Measurements from ENCODE around the gene PRR35. TPM values are rescaled to one million over a fixed set of nuclear protein-coding genes. Genes with fewer than 3 reads are reported as not detected.

PRR35 gene
- total and polyA plus RNA-seq, 2 of the 4 experiments (the other 2 are of a cell fraction), result not detected

GRCh38 chr16:586645-587590, 26.7 kb downstream of the PRR35 start:
- Histone ChIP-seq H4K5ac (ENCODE audit: low read depth, low read length) (no peak overlapping the region), H3K23ac (ENCODE audit: low read depth, low read length) (peak overlapping the region; percentile 75; the same call in 1 of the 2 replicates), H3K9ac (ENCODE audit: low read depth, low read length) (no peak overlapping the region), H3K18ac (ENCODE audit: low read depth, low read length) (no peak overlapping the region), H4K20me1 (ENCODE audit: insufficient read depth, low read length) (peaks cover 20% of the 10 kb centered on the region), H3K27me3 (ENCODE audit: control insufficient read depth, insufficient read depth, low read length) (no peaks in the 10 kb centered on the region), H3K4me1 (ENCODE audit: control insufficient read depth, insufficient read depth, low read length) (peaks cover 18% of the 10 kb centered on the region), H3K79me1 (ENCODE audit: low read depth in 1 of 2, low read length in 2 of 2) (peaks cover 19 to 45% of the 10 kb centered on the region in 2 experiments; a peak in 3 of 4 replicates), H2BK120ac (ENCODE audit: low read depth, low read length) (no peak overlapping the region), H3K4ac (ENCODE audit: low read depth, low read length) (peak overlapping the region; percentile 40; the same call in 1 of the 2 replicates), H2BK20ac (ENCODE audit: low read depth, low read length) (no peak overlapping the region), H2AFZ (replicated peaks; ENCODE audit: low read length, poor library complexity) (peak overlapping the region; percentile 70), H4K91ac (ENCODE audit: insufficient read depth, low read depth, low read length) (no peak overlapping the region), H3K4me2 (ENCODE audit: low read depth, low read length) (no peak overlapping the region), H2AK9ac (replicated peaks; ENCODE audit: low read depth, low read length, poor library complexity) (peak overlapping the region; percentile 93), H3K14ac (replicated peaks; ENCODE audit: low read depth, low read length) (no peak overlapping the region), H2AK5ac (ENCODE audit: low read depth, low read length) (peak overlapping the region; percentile 40; the same call in 1 of the 2 replicates), H2BK15ac (ENCODE audit: low read depth, low read length) (no peak overlapping the region), H3K9me3 (ENCODE audit: control insufficient read depth, insufficient read depth, low read length) (no peaks in the 10 kb centered on the region), H3K9me1 (ENCODE audit: insufficient read depth, low read length) (peaks cover 17% of the 10 kb centered on the region; the same call in 1 of the 2 replicates), H4K8ac (ENCODE audit: low read depth in 2 of 2, low read length in 2 of 2) (peak overlapping the region in 1 of 2 experiments; percentile 21; a peak in 1 of 4 replicates), H2BK5ac (ENCODE audit: low read depth, low read length, poor library complexity, severe bottlenecking) (no peak overlapping the region), H3K27ac (ENCODE audit: insufficient read depth, low read length) (no peak overlapping the region), H3K4me3 (ENCODE audit: insufficient read depth, low read depth, low read length) (no peak overlapping the region), H3K36me3 (ENCODE audit: control insufficient read depth, insufficient read depth, low read length) (peaks cover 2% of the 10 kb centered on the region; the same call in 1 of the 2 replicates), H3K56ac (ENCODE audit: extremely low read depth, insufficient read depth, low read length) (no peak overlapping the region)
- WGBS, 2 experiments (ENCODE audit: extremely low coverage in 2 of 2, insufficient read length in 1 of 2), result 88% methylated on average over 3 of the region's 14 CpGs; no CpG with 5 or more reads in 1 of the 2 experiments
- ChIA-PET CTCF (no interaction called here), POLR2A (ENCODE audit: unreplicated experiment) (no interaction called here)
- in situ Hi-C loops (cut with MboI; ENCODE audit: low sequenced_read_pairs) (no loop called here), dilution Hi-C loops (cut with HindIII; ENCODE audit: low sequenced_read_pairs, unreplicated experiment) (no loop called here), intact Hi-C loops (cut with micrococcal nuclease) (no loop called here)
- ATAC-seq (ENCODE audit: low read depth), result no peak
- BruUV-seq (replicated peaks), result no TSS peak
- no peak for DNase-seq
- TF ChIP-seq RCOR1 (IDR thresholded peaks at IDR 0.05; ENCODE audit: insufficient replicate concordance, low read length) (no peak), CEBPB (IDR thresholded peaks at IDR 0.05; ENCODE audit: low read depth, low read length) (no peak), CHD1 (IDR thresholded peaks at IDR 0.05; ENCODE audit: low read depth, low read length) (no peak), POLR2A (IDR thresholded peaks at IDR 0.05; ENCODE audit: low read depth, low read length) (no peak; the same call in 1 of the 2 replicates), NFE2L2 (IDR thresholded peaks at IDR 0.05; ENCODE audit: low read depth, low read length) (no peak), SMC3 (IDR thresholded peaks at IDR 0.05; ENCODE audit: low read depth, low read length) (no peak), MXI1 (IDR thresholded peaks at IDR 0.05; ENCODE audit: borderline replicate concordance, low read depth, low read length) (no peak), FOS (IDR thresholded peaks at IDR 0.05; ENCODE audit: low read depth, low read length) (no peak), RAD21 (IDR thresholded peaks at IDR 0.05; ENCODE audit: low read length) (no peak), MAFK (IDR thresholded peaks at IDR 0.05; ENCODE audit: low read depth, low read length) (no peak)
- TF ChIP-seq, protein P1, sequence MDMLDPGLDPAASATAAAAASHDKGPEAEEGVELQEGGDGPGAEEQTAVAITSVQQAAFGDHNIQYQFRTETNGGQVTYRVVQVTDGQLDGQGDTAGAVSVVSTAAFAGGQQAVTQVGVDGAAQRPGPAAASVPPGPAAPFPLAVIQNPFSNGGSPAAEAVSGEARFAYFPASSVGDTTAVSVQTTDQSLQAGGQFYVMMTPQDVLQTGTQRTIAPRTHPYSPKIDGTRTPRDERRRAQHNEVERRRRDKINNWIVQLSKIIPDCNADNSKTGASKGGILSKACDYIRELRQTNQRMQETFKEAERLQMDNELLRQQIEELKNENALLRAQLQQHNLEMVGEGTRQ (IDR thresholded peaks at IDR 0.05; ENCODE audit: low read depth, low read length), result no peak
- TF ChIP-seq, protein P2, sequence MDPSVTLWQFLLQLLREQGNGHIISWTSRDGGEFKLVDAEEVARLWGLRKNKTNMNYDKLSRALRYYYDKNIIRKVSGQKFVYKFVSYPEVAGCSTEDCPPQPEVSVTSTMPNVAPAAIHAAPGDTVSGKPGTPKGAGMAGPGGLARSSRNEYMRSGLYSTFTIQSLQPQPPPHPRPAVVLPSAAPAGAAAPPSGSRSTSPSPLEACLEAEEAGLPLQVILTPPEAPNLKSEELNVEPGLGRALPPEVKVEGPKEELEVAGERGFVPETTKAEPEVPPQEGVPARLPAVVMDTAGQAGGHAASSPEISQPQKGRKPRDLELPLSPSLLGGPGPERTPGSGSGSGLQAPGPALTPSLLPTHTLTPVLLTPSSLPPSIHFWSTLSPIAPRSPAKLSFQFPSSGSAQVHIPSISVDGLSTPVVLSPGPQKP (IDR thresholded peaks at IDR 0.05; ENCODE audit: borderline replicate concordance, low read depth, low read length), result no peak
